Esophagus muscularis mucosa (tissue), 4 donors: Measurements from ENCODE around the gene KDM1A.

Experiments used
- CTCF ChIP-seq, 3 experiments: fragments of 200-600 bp in 2 of 3; fragments of 450-650 bp in 1 of 3; sonication (generic) in 2 of 3; IDR thresholded peaks; one replicate each; pipeline ENCODE4 v1.5.1; 2017 to 2019; ENCODE audit warnings: antibody characterized with exemption in 3 of 3, mild to moderate bottlenecking in 2 of 3, moderate library complexity in 1 of 3
- EP300 ChIP-seq: sonication (generic); formaldehyde crosslinking; IDR thresholded peaks from one replicate; pipeline ENCODE4 v1.6.1; 2017; ENCODE audit warnings: antibody characterized with exemption
- POLR2A ChIP-seq: fragments of 450-650 bp; IDR thresholded peaks from one replicate; pipeline ENCODE4 v1.6.1; 2017; ENCODE audit warnings: antibody characterized with exemption, moderate library complexity, mild to moderate bottlenecking, low read depth
- POLR2AphosphoS5 ChIP-seq, 2 donors: sonication (generic); formaldehyde crosslinking; IDR thresholded peaks; one replicate each; pipeline ENCODE4 v1.6.1; 2017; ENCODE audit warnings: antibody characterized with exemption in 2 of 2

GRCh38 chr1:23019094-23019862 is at the start of gene KDM1A:
- TF ChIP-seq CTCF (IDR thresholded peaks at IDR 0.05) = peak in 2 of 3 experiments; percentile 20 to 28
- peak; percentile 73 for TF ChIP-seq POLR2A
- TF ChIP-seq POLR2AphosphoS5 (IDR thresholded peaks at IDR 0.05) = peak; percentile 93 to 96
- no peak for TF ChIP-seq EP300
